Mesenteric fat pad (tissue), 1 donor: ENCODE measurements around the gene GJA4. TPM values are rescaled to one million over a fixed set of nuclear protein-coding genes. Genes with fewer than 3 reads are reported as not detected.

Source experiments
- DNase-seq: peaks from one replicate; pipeline ENCODE4 v3.0.0-alpha.2; 2020; ENCODE audit warnings: low spot score
- long read RNA-seq: library from polyadenylated mRNA; unstranded; transcript quantifications from one replicate; pipeline ENCODE4 v2.0.0, GENCODE V29; 2020
- total RNA-seq: library from RNA; stranded (reverse); fragmentation: NEBNext Ultra II Directional; extraction: Animal tissue kit (Norgen Biotek cat#: 25700); gene quantifications from one replicate; pipeline ENCODE4 v1.2.1, GENCODE V29; 2021
- donor health status: DM: yes; HTN: yes; CAD: no.

Gene GJA4
- total RNA-seq: 26.4 TPM
- long read RNA-seq, transcript GJA4-202 (2 exons, 1,059 nt): minor isoform, 6 of 75 reads
- long read RNA-seq, transcript GJA4-201 (2 exons, 1,622 nt): major isoform, 63 of 75 reads
- long read RNA-seq, partial matches to known transcripts: 6 of 75 reads
- long read RNA-seq, other reads (novel, unspliced or antisense): 0 of 75 reads

DNA sequence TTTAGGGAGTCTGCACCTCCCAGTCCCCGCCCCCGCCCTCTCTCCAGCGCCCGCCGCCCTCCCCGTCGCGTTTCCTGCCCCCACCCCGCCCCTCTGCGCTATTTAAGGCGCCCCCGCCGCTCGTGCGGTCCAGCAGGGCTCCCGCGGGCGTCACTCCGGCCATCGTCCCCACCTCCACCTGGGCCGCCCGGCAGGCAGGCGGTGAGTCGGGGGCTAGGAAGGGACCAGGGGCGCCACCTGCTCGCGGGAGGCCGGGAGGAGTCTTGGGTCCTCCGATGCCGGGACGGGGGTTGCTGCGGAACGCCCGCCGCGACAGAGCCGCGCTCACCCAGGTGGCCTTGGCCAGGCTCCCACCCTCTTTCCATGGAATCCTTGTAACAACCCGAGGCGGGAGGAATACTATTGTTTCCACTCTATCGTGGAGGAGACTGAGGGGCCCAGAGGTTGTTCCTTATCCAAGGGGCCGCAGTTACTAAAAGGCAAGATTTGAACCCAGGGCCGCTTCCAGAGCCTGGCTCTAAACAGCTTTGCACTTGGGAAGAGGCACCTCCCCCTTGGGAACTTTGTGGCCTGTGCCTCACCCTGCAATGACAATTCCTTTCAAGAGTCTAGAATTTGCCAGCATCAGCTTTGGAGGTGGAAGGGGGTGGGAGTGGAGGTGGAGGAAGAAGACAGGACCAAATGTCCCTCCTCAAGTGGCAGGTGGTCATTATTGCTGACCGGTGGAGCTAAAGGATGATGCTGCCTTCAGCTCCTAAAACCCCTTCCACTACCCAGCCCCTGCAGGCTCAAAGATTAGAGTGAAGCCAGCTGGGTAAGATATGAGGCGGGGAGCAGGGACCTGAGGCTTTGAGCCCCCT lies at the start of gene GJA4:
GJA4 (plus strand) TSS at position 132 of the 860 bp plus-strand sequence. CDS start 1,215 bp downstream, outside the sequence.
- no peak for DNase-seq

DNA sequence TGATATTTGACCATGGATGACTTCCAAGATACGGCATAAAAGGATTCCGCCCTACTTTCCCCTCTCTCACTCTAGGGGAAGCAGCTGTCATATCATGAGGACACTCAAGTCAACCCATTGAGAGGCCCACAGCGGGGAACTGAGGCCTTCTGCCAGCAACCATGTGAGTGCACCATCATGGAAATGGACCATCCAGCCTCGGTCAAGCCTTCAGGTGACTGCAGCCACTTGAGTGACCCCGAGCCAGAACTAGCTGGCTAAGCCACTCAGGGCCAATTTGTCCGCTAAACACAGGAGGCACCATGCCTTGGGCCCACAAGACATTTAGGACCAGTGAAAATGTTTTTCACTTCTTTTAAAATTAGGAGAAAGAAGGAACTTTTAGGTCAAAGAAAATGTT lies 49.0 kb upstream of the GJA4 start:
- DNase-seq: no peak

DNA sequence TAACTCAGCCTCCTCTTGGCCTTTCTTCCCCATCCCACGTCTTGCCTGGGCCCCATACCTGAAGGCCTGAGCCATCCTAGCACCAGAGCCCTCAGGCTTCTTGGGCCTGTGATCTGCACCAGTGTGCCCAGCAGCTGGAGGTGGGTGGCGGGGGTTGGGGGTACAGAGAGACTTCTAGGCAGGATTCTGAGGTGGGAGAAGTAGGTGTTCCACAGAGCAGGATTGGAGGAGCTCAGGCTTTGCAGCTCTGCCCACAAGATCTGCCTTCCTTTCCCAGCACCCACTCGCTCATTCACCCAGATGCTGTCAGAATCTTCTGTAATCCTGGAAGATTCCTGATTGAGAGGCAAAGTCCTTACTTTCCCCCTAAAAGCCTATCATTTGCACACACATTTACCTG lies 47.9 kb upstream of the GJA4 start:
- DNase-seq: peak; percentile 3

DNA sequence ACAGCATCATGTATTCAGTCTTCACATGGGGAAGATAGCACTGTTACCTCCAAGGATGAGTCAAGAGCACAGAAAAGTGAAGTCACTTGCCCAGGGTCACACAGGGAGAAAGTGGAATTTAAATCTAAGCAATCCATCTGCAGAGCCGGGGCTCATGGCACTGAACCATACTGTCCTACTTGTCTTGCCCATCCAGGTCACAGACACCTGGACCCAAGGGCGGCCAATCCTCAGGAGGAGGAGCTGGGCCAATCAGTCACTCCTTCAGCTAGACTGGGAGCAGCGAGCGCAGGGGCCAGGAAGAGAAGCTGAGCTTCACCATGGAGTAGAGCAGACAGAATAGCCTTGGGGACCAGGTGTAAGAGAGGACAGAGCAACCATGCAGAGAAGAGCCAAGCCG lies 47.1 kb upstream of the GJA4 start:
- peak; percentile 49 for DNase-seq

DNA sequence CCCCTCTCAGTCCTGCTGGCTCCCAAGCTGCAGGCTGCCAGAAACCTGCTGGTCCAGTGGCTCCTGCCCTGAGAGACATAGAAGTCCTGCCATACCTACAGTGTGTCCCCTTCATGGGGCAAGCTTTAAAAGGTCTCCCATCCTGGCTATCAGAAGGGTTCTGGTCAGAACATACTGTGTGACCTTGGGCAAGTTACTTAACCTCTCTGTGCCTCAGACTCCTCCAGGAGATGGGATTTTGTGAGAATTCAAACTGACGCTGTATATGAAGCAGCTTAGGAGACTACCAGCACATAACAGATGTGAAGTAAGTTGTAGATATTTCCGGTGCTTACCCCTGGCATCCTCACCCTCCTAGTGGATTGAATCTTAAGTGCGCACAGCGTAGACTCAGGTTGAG lies 46.7 kb upstream of the GJA4 start:
- no peak for DNase-seq

DNA sequence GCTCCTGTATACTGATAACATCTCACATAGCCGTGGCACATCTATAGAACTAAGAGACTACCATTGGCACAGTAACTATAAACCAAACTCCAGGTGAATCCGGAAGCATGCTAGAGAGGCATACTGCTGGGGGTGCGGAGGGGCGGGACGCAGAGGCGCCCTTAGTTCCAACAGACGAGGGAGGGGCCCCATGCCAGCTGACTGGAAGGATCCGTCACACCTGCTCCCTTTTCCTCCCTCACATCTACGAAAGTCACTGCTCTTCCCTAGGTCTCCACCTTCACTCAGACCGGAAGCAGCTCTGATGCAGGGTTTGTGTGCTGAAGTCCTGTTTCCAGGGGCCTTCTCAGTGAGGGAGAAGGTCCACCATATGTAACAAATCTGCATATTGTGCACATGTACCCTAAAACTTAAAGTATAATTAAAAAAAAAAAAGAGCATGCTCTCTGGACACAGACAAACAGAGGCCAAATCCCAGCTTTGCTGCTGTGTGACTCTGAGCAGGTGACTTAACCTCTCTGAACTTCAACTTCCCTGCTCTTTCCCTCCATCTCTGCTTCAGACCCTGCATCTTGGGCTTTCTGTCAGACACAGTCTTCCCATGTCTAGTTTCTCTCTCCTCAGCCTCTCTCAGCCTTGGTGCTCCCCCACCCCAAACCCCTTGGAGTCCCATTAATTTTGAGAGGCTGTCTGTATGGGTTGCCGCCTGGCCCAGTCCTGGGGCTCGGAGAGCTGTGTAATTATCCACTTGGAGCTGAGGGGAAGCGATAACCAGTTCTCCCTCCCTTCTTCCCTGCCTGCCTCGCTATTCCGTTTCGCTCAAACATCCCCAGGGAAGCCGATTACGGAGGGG lies 45.8 kb upstream of the GJA4 start:
- DNase-seq: peak; percentile 51

DNA sequence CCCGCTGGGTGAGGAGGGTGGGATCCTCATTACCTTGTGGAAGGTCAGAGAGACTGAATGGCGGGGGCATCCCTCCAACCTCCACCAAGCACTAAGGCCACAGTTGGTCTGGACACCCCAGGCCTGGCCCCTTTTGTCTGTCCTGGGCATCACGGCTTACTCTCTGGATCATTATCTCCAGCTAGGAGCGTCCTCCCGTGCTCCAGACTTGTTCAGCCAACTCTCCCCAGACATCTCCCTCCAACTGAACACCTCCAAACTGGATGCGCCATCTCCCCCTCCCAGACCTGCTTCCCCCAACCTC lies 45.2 kb upstream of the GJA4 start:
- peak; percentile 55 for DNase-seq

DNA sequence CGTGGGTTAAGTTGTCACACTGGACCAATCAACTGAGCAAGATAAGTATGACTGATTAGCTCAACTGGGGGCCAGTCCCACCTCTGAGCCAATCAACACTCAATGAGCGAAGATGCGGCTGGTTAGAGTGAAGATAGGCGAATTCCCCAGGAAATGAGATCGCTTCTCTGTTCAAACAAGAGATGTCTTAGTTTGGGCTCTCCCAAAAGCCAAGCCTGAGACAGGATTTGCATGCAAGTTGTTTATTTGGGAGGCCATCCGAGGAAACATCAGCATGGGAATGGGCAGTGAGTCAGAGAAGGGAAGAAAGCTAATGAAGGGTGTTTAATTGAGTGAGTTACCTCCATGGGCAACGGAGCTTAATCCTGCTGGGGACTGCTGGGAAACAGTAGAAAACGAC lies 42.8 kb upstream of the GJA4 start:
- no peak for DNase-seq

DNA sequence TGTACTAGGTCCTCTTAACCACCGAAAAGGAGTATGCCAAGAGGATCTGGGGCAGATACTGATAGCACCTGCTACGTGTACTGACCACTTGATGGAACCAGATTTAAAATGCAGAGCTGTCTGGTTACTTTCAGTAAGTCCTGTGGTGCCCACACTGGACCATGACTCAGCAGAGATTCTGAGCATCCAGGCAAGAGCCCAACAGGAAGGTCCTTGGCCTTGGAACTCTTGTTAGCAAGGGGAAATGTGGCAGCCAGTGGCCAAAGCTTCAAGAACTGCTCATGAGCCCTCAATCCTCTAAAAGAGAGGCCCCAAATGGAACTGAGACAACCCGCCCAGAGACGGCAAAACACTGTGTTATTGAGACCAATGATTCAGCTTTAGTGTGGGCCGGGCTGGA lies 42.2 kb upstream of the GJA4 start:
- DNase-seq: no peak

DNA sequence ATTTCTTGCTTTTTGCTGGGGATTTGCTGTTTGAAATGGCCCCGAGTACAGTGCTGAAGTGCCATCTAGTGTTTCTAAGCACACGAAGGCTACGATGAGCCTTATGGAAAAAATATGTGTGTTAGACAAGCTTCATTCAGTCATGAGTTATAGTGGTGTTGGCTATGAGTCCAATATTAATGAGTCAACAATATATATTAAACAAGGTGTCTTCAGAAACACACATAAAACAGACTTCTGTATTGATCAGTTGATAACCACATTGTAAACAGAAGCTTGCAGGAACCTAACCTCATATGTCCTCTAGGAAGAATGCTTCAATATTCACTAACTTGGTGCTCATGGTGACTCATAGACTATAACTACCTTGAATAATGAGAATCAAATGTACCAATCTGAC lies 39.6 kb upstream of the GJA4 start:
- DNase-seq: no peak

DNA sequence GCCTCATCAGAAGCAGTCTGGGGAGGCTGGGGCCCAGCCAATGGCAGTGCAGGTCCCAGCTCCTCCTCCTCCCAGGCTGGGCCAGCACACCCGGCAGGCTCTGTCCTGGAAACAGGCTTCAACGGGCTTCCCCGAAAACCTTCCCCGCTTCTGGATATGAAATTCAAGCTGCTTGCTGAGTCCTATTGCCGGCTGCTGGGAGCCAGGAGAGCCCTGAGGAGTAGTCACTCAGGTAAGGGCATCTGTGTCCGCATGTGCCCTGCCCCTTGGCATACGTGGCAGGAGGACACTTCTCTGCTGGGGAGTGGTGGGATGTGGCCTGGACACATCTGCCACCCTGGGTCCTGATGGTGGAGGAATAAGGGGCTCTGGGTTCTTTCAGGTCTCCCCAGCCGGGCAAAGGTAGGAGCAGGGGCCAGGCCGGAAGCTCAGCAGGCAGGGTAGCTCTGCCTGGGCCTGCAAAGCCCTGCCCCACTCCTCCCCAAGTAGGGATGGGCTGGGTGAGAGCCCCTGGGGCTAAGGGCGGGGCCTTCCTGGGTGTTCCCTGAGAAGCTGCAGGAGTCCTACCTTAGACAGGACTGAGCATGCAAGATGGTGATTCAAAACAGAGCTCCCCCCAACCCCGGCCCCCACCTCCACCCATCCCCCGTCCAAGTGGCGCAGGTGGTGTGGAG lies 37.7 kb upstream of the GJA4 start, which contains the start of gene GJB5:
GJB5 (plus strand) TSS at position 84 of the 674 bp plus-strand sequence. CDS start 2,284 bp downstream, outside the sequence.
- no peak for DNase-seq

DNA sequence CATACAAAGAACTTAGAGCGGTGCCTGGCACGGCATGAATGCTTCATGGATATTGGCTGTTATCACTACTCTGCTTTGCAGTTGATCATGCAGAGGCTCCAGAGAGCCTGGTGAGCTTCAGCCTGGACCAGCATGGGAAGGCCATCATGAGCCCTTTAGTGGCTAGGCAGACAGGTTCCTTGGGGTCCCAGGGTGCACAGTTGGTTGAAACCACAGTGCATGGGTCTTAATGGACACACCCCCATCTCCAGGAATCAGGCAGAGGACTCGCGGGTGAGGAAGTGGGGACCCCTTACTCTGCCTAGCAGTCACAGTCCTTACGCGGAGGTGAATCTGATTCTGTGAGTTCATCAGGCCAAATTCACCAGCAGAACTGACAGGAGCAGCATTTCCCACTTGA lies 36.8 kb upstream of the GJA4 start:
- no peak for DNase-seq

DNA sequence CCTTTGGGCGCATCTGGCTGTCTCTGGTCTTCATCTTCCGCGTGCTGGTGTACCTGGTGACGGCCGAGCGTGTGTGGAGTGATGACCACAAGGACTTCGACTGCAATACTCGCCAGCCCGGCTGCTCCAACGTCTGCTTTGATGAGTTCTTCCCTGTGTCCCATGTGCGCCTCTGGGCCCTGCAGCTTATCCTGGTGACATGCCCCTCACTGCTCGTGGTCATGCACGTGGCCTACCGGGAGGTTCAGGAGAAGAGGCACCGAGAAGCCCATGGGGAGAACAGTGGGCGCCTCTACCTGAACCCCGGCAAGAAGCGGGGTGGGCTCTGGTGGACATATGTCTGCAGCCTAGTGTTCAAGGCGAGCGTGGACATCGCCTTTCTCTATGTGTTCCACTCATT lies 35.4 kb upstream of the GJA4 start:
- no peak for DNase-seq

DNA sequence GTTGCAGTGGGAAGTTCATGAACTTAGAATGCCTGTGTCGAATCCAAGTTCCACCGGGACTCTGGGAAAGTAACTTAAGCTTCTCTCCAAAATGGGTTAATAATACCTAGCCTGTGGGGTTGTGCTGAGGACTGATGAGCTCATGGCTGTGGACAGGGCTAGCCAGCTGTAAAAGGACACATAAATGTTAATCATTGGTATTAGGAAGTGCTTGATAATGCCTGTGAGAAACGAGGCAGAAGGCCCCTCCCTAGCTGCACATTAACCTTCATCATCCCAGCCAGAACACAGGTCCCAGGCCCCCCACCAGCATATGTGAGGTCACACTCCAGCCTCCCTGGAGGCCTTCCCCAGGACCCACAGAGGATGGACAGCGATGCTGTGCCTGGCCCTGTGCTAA lies 34.0 kb upstream of the GJA4 start:
- DNase-seq: no peak

DNA sequence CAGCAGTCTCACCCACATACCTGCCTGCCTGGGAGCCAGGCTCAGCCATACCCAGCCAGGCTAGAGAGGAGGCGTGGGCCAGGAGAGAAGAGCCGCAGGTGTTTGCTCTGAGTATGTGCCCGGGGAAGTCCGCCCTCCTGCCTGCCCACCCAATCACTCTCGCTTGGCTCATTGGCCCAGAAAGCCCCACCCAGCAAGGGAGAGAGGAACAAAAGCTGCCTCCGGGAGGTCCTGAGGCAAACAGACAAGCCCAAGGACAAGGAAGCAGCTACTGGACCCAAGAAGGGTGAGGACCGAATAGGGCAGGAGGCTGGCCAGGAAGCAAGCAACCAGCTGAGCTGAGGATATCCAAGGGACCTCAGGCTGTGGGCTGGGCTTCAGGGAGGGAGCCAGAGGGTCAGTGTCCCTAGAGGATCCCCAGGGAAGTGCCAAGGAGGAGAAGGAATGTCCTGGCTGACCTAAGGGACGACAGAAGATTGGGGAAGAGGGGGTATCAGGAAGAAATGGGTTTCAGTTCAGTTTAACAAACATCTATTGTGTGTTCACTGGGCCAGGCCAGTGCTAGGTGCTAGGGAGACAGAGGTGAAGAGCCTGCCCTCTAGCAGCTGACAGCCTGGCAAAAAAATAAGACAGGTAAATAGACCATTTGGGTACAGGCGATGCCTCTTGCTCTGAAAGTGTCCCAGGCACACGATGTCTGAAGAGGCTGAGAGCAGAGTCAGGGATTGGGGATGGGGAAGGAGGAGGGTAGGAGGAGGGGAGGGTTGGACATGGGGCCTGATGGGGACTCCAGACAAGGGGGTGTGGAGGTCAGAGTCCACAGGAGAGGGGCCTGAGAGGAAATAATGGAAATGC lies 33.1 kb upstream of the GJA4 start, which contains the start of gene GJB4:
GJB4 (plus strand) TSS at position 238 of the 855 bp plus-strand sequence. CDS start 1,515 bp downstream, outside the sequence.
- DNase-seq: no peak

DNA sequence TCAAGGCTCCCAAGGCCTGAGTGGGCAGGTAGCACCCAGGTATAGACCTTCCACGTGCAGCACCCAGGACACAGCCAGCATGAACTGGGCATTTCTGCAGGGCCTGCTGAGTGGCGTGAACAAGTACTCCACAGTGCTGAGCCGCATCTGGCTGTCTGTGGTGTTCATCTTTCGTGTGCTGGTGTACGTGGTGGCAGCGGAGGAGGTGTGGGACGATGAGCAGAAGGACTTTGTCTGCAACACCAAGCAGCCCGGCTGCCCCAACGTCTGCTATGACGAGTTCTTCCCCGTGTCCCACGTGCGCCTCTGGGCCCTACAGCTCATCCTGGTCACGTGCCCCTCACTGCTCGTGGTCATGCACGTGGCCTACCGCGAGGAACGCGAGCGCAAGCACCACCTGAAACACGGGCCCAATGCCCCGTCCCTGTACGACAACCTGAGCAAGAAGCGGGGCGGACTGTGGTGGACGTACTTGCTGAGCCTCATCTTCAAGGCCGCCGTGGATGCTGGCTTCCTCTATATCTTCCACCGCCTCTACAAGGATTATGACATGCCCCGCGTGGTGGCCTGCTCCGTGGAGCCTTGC lies 31.5 kb upstream of the GJA4 start:
- no peak for DNase-seq

DNA sequence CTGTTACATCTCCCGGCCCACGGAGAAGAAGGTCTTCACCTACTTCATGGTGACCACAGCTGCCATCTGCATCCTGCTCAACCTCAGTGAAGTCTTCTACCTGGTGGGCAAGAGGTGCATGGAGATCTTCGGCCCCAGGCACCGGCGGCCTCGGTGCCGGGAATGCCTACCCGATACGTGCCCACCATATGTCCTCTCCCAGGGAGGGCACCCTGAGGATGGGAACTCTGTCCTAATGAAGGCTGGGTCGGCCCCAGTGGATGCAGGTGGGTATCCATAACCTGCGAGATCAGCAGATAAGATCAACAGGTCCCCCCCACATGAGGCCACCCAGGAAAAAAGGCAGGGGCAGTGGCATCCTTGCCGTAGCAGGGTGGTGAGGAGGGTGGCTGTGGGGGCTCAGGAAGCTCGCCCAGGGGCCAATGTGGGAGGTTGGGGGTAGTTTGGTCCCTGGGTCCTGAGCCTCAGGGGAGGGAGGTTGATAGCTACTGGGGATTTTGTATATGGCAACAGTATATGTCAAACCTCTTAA lies 31.0 kb upstream of the GJA4 start:
- DNase-seq: no peak

DNA sequence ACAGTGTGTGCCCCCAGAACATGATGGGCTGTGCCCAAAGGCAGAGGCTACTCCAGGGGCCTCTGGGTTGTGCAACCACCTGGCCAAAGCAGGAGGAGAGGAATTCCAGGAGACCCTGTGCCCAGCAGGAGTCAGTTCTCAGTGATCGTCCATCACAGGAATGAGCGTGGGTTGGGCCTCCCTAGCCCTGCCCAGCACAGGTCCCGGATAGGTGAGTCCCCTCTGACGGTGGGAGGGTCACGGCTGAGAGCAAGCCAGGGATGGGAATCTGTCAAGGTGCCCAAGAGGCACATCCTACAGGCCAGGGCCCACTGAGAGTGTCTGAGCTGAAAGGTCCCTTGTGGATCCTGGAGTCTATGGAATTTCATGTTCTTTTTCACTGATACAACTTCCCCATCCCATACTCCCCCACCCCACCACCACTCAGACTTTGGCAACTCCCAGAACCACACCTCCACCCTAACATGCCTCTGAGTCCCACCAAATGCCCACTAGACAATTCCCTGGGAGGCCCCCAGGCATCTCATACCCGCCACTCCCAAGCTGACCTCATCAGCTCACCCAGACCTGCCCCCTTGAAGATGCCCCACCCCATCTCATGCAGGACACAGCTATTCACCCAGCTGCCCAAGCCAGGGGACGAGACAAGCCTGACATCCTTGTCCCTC lies 30.2 kb upstream of the GJA4 start:
- no peak for DNase-seq

DNA sequence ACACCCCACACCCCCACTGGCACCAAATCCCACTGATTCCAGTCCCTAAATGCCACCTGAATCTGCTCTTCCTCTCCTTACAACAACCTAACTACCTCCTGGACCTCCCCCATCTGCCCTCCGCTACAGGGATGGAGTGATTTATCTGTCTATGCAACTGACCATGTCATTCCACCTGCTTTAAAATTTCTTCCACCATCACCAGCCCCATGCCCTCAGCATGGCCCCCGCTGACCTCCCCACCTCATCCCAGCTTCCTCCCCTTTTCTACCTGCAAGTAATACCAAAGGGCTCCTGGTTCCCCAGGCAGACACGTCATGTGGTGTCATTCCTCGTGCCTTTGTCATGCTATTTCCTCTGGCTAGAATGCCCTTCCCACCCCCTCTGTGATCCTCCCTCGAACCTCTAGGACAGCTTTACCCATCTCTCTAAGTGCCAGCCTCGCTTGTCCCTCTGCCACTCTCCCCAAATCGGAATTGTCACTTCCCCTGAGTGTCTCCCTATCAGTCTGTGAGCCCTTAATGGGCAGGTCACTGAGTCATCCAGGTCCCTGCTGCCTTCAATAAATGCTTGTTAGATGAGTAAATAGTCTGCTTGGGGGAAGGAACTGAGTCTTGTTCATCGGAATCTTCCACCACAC lies 29.5 kb upstream of the GJA4 start:
- DNase-seq: no peak
